ENCODE results near the gene LHFPL5. TPM values are rescaled to one million over a fixed set of nuclear protein-coding genes. Genes with fewer than 3 reads are reported as not detected.

The LHFPL5 gene
- not detected in 2 replicates for total RNA-seq

DNA sequence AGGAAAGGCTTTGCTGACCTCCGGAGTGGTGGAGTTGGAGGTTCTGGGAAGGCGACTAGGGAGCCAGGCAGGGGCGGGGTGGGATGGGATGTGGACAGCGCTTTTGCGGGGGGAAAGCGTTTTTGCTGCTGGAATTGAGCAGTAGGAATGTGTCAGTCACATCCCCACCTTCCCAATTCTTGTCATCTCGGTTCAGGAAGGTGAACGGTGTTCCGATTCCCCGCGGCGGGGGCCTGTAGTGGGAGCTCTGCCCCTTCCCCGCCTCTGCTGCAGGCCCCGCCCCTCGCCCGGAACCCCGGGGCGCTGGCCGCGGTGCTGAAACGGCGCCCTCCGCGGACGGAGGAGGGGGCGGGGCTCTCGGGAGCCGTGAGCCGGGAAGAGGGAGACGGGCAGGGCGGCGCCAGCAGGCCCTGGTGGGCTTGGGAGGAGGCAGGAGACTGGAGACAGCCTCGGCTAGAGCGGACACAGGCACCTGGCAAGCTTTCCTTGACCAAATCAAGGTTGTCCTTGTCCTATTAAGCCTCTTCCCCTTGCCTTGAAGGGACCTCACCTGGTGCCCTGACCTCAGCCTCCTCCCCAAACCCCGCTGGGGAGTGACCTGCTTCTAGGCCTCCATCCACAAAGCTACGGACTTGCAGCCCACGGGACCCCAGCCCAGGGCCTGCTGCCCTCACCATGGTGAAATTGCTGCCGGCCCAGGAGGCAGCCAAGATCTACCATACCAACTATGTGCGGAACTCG, at the start of gene LHFPL5:
TSS of gene LHFPL5 (plus strand) at position 357 of the 741 bp plus-strand sequence. CDS start at position 676, 319 bp downstream.

DNA sequence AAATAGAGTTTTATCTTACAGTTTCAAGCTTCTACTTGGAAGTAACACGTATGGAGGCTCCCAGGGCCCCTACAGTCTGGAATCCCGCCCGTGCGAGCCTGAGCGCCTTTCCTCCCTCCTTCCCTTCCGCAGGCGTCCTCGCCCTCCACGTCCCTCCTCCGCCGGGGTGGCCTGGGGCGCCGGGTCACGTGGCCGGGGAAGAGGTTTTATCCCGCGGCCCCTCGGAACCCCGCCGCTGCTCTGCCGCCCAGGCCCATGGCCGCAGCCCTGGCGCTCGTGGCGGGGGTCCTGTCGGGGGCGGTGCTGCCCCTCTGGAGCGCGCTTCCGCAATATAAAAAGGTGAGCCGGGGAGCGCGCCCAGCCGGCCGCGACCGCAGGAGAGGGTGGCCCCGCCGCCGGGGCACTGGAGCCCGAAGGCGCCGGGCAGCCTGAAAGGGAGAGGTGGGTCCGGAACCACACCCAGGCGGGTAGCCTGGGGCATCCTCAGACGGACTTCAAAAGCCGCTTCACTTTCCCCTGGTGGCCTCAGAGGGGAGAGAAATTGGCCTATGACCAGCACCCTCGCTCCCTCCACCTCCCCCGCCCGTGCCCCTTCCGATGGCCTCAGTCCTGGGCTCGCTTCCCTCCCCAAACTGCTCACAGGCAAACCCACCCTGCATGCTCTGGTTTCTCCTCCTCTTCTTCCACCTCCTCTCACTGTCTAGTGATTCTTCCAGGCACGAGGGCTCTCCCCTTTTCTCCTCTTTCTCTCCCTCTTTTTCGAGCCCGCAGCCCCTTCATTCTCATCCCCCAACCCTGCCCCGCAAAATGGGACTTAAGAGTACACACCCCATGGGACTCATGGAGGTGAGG, 28.6 kb upstream of the LHFPL5 start, which contains the start of gene CLPSL2:
TSS of gene CLPSL2 (plus strand) at position 235 of the 852 bp plus-strand sequence. CDS start at position 256, 21 bp downstream.

DNA sequence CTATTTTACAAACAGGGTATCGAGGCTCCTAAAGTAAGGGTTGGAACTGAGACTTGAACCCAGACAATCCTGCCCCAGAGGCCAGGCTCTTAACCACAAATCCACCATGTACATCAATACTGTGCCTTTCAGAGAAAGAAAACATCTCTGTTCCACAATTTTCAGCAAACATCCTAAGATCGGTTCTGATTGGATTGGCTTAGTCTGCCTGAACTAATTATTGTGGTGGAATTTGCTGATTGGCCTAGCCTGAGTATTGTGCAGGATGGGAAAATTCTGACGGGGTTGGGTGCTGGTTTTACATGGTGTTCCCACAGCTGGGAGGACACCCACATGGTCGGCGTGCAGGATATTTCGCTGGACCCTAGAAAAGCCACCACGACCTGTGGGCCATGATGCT, 24.4 kb upstream of the LHFPL5 start, which contains the start of gene CLPSL1:
TSS of gene CLPSL1 (plus strand) at position 301 of the 400 bp plus-strand sequence. CDS start at position 393, 92 bp downstream.

Other genes starting within 250 kb of the LHFPL5 start
- gene FKBP5, start 116.4 kb upstream of the LHFPL5 start, total RNA-seq: 1.7 and 3.0 TPM in 2 replicates
- gene ARMC12, start 68.3 kb upstream of the LHFPL5 start, total RNA-seq: 0.32 and 0.60 TPM in 2 replicates
- not detected in 2 replicates for gene CLPSL2, start 28.8 kb upstream of the LHFPL5 start, total RNA-seq
- gene CLPSL1, start 24.3 kb upstream of the LHFPL5 start, total RNA-seq: not detected in 2 replicates
- gene CLPS, start 8.0 kb upstream of the LHFPL5 start, total RNA-seq: not detected in 2 replicates
- gene SRPK1, start 115.7 kb downstream of the LHFPL5 start, total RNA-seq: 28.5 and 28.9 TPM in 2 replicates
- gene SLC26A8, start 219.3 kb downstream of the LHFPL5 start, total RNA-seq: under 0.01 TPM in 1 of 2 replicates, not detected in the other
- gene MAPK14, start 222.5 kb downstream of the LHFPL5 start, total RNA-seq: 31.1 and 36.3 TPM in 2 replicates